SK-N-SH (cell line): ENCODE results near the gene LGI1.

ENCODE experiments used
- GABPA ChIP-seq: IDR thresholded peaks from 2 replicates; pipeline ENCODE4 v1.4.0; 2012; ENCODE audit warnings: low read depth, mild to moderate bottlenecking
- JUND ChIP-seq: IDR thresholded peaks from 2 replicates; pipeline ENCODE4 v1.4.0; 2012
- MEF2A ChIP-seq: IDR thresholded peaks from 2 replicates; pipeline ENCODE4 v1.4.0; 2012; ENCODE audit warnings: low read depth, borderline replicate concordance
- POLR2AphosphoS5 ChIP-seq: IDR thresholded peaks from 2 replicates; pipeline ENCODE4 v1.6.1; 2012; ENCODE audit warnings: low read depth, low read length
- SMC3 ChIP-seq: IDR thresholded peaks from 2 replicates; pipeline ENCODE4 v1.6.1; 2012; ENCODE audit warnings: low read depth, low read length, improper control_type of control experiment
- TAF1 ChIP-seq: IDR thresholded peaks from 2 replicates; pipeline ENCODE4 v1.6.1; 2012; ENCODE audit warnings: low read depth, mild to moderate bottlenecking, low read length, moderate library complexity, borderline replicate concordance
- TCF12 ChIP-seq: IDR thresholded peaks from 2 replicates; pipeline ENCODE4 v1.4.0; 2012
- TEAD4 ChIP-seq: IDR thresholded peaks from 2 replicates; pipeline ENCODE4 v1.4.0; 2012; ENCODE audit warnings: mild to moderate bottlenecking, borderline replicate concordance; ENCODE audit not compliant: insufficient read depth
- TF ChIP-seq, protein P1 (sequence below): fragments of 200-600 bp; sonication (generic); IDR thresholded peaks from 2 replicates; pipeline ENCODE4 v1.6.1; 2017; ENCODE audit warnings: antibody characterized with exemption, mild to moderate bottlenecking, moderate library complexity
- TF ChIP-seq, protein P2 (sequence below): IDR thresholded peaks from 2 replicates; pipeline ENCODE4 v1.6.1; 2012; ENCODE audit warnings: mild to moderate bottlenecking, low read depth, low read length, moderate library complexity
- TF ChIP-seq, protein P3 (sequence below): IDR thresholded peaks from 2 replicates; pipeline ENCODE4; 2012
- TF ChIP-seq, protein P4 (sequence below): fragments of 150-350 bp; IDR thresholded peaks from 2 replicates; pipeline ENCODE4 v1.6.1; 2017; ENCODE audit warnings: antibody characterized with exemption, low read length, low read depth, borderline replicate concordance

DNA sequence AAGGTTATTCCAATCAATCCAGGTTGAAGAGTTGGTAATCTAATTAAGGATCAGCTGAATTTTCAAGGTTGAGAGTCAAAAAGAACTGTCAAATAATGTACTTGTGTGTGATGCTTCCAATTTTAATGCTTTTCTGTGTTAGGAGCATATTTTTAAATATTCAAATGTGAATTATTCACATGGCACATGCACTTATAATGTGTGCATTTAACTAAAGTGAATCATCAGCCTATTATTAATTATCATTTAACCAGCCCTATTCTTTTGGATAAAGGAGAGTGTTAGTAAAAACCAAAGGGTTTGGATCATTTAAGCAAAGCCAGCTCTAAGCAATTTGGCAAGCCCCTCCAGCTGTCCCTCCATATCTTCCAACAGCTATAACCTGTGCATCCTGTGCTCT, 11.2 kb downstream of the LGI1 start:
- TF ChIP-seq, protein P1, sequence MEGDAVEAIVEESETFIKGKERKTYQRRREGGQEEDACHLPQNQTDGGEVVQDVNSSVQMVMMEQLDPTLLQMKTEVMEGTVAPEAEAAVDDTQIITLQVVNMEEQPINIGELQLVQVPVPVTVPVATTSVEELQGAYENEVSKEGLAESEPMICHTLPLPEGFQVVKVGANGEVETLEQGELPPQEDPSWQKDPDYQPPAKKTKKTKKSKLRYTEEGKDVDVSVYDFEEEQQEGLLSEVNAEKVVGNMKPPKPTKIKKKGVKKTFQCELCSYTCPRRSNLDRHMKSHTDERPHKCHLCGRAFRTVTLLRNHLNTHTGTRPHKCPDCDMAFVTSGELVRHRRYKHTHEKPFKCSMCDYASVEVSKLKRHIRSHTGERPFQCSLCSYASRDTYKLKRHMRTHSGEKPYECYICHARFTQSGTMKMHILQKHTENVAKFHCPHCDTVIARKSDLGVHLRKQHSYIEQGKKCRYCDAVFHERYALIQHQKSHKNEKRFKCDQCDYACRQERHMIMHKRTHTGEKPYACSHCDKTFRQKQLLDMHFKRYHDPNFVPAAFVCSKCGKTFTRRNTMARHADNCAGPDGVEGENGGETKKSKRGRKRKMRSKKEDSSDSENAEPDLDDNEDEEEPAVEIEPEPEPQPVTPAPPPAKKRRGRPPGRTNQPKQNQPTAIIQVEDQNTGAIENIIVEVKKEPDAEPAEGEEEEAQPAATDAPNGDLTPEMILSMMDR = no peak
- TF ChIP-seq, protein P2, sequence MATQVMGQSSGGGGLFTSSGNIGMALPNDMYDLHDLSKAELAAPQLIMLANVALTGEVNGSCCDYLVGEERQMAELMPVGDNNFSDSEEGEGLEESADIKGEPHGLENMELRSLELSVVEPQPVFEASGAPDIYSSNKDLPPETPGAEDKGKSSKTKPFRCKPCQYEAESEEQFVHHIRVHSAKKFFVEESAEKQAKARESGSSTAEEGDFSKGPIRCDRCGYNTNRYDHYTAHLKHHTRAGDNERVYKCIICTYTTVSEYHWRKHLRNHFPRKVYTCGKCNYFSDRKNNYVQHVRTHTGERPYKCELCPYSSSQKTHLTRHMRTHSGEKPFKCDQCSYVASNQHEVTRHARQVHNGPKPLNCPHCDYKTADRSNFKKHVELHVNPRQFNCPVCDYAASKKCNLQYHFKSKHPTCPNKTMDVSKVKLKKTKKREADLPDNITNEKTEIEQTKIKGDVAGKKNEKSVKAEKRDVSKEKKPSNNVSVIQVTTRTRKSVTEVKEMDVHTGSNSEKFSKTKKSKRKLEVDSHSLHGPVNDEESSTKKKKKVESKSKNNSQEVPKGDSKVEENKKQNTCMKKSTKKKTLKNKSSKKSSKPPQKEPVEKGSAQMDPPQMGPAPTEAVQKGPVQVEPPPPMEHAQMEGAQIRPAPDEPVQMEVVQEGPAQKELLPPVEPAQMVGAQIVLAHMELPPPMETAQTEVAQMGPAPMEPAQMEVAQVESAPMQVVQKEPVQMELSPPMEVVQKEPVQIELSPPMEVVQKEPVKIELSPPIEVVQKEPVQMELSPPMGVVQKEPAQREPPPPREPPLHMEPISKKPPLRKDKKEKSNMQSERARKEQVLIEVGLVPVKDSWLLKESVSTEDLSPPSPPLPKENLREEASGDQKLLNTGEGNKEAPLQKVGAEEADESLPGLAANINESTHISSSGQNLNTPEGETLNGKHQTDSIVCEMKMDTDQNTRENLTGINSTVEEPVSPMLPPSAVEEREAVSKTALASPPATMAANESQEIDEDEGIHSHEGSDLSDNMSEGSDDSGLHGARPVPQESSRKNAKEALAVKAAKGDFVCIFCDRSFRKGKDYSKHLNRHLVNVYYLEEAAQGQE = no peak
- TF ChIP-seq TCF12 (no peak), GABPA (no peak), SMC3 (no peak), POLR2AphosphoS5 (no peak), TAF1 (no peak), JUND (no peak), TEAD4 (no peak), MEF2A (no peak)
- TF ChIP-seq, protein P3, sequence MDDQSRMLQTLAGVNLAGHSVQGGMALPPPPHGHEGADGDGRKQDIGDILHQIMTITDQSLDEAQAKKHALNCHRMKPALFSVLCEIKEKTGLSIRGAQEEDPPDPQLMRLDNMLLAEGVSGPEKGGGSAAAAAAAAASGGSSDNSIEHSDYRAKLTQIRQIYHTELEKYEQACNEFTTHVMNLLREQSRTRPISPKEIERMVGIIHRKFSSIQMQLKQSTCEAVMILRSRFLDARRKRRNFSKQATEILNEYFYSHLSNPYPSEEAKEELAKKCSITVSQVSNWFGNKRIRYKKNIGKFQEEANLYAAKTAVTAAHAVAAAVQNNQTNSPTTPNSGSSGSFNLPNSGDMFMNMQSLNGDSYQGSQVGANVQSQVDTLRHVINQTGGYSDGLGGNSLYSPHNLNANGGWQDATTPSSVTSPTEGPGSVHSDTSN = no peak
- TF ChIP-seq, protein P4, sequence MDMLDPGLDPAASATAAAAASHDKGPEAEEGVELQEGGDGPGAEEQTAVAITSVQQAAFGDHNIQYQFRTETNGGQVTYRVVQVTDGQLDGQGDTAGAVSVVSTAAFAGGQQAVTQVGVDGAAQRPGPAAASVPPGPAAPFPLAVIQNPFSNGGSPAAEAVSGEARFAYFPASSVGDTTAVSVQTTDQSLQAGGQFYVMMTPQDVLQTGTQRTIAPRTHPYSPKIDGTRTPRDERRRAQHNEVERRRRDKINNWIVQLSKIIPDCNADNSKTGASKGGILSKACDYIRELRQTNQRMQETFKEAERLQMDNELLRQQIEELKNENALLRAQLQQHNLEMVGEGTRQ = no peak
